GM13976 (cell line): Measurements from ENCODE around the gene CCT6B.

ENCODE experiments used
- DNase-seq: peaks from one replicate; pipeline ENCODE4 v3.0.0; 2012; ENCODE audit warnings: low spot score
- CTCF ChIP-seq: IDR thresholded peaks from 2 replicates; pipeline ENCODE4 v1.5.1; 2012; ENCODE audit warnings: borderline replicate concordance, mild to moderate bottlenecking; ENCODE audit not compliant: insufficient read depth; ENCODE audit errors: extremely low read depth, missing control alignments, control extremely low read depth
- in situ Hi-C: fragments of 300-500 bp; cut with MboI; formaldehyde crosslinking; loops from one replicate; pipeline ENCODE4 v1.12.0; 2022; ENCODE audit warnings: low sequenced_read_pairs, mixed read lengths, inconsistent platforms; ENCODE audit not compliant: unreplicated experiment

CCT6B gene

GRCh38 chr17:34961093-34961911 is at the start of gene CCT6B, which contains the start of gene ZNF830:
Gene CCT6B, minus strand, starts transcription at chr17:34961460. Its CDS starts 67 bp downstream, at chr17:34961393.
Gene ZNF830, plus strand, starts transcription at chr17:34961540. Its CDS starts 27 bp downstream, at chr17:34961567.
- no peak for TF ChIP-seq CTCF
- DNase-seq = peak; percentile 94
- in situ Hi-C loops = no loop called here

GRCh38 chr17:35010093-35010492 is 48.8 kb upstream of the CCT6B start:
- in situ Hi-C loops = no loop called here
- TF ChIP-seq CTCF = no peak
- no peak for DNase-seq

GRCh38 chr17:35006961-35007360 is 45.7 kb upstream of the CCT6B start:
- in situ Hi-C loops = loop anchor here (10.0 kb wide), 1 partner anchor 88 kb away; no protein-coding TSS in a partner anchor
- no peak for DNase-seq
- TF ChIP-seq CTCF = no peak

GRCh38 chr17:35006345-35006744 is 45.1 kb upstream of the CCT6B start:
- in situ Hi-C loops = loop anchor here (10.0 kb wide), 1 partner anchor 88 kb away; no protein-coding TSS in a partner anchor
- no peak for TF ChIP-seq CTCF
- no peak for DNase-seq

- no peak for TF ChIP-seq CTCF
- in situ Hi-C loops = loop anchor here (10.0 kb wide), 1 partner anchor 91 kb away; no protein-coding TSS in a partner anchor
Measured at GRCh38 chr17:35003778-35004177, 42.5 kb upstream of the CCT6B start.

GRCh38 chr17:35002876-35003551 is 41.8 kb upstream of the CCT6B start:
- no peak for TF ChIP-seq CTCF
- no peak for DNase-seq

More at GRCh38 chr17:35003778-35004177, 42.5 kb upstream of the CCT6B start:
- no peak for DNase-seq

More at GRCh38 chr17:35002876-35003551, 41.8 kb upstream of the CCT6B start:
- in situ Hi-C loops = loop anchor here (10.0 kb wide), 1 partner anchor 92 kb away; no protein-coding TSS in a partner anchor
